Activated CD4-positive, alpha-beta T cell treated with anti-CD3 and anti-CD28 coated beads, Interleukin-2, Interleukin-4, amounts not matched to agents 100 ng/mL and 50 ng/mL, durations not matched to agents 16 hours and 8 hours (primary cell): ENCODE results near the gene CENPA.
A peak's percentile ranks its signal among the peaks of the same experiment; 100 is the strongest.
"Not testable (repeated sequence)": the region's sequence is repeated elsewhere in the genome, so short reads cannot be mapped to it uniquely, and the experiment has no call there.

Experiments
- DNase-seq: peaks from one replicate; pipeline ENCODE4 v3.0.0-alpha.2; 2020; ENCODE audit warnings: low spot score

Gene CENPA

DNA sequence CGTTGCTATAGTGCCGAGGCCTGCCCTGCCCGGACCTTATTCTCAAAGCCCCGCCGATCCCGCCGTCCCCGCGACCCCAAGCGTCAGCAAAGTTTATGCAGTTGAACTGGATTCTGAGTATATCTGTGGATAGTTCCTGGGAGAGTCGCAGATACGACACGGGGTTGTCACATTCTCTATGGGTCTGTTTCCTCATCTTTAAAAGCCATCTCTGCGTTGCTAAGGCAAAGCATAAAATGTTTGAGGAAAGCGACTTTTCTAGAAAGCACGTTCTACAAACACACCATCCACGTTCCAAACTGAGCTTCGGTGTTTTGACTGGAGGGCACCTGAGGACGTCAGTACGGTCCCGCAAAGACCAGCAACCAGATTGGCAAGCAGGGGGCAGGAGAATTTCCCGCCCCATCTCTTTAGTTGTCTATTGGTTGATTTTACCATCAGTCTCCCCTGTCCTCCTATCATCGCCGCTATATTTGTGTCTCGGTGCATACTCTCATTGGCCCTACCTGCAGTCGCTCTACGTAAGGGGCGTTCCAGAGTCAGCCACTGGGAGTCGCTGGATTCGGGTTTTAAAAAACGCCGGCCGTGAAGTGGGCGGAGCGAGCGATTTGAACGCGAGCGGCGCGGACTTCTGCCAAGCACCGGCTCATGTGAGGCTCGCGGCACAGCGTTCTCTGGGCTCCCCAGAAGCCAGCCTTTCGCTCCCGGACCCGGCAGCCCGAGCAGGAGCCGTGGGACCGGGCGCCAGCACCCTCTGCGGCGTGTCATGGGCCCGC lies at the start of gene CENPA:
TSS of gene CENPA (plus strand) at position 626 of the 776 bp plus-strand sequence. CDS start at position 767, 141 bp downstream.
- peak; percentile 98 for DNase-seq

- DNase-seq: no peak
These were observed 48.6 kb upstream of the CENPA start for GRCh38 chr2:26737221-26737620.

DNA sequence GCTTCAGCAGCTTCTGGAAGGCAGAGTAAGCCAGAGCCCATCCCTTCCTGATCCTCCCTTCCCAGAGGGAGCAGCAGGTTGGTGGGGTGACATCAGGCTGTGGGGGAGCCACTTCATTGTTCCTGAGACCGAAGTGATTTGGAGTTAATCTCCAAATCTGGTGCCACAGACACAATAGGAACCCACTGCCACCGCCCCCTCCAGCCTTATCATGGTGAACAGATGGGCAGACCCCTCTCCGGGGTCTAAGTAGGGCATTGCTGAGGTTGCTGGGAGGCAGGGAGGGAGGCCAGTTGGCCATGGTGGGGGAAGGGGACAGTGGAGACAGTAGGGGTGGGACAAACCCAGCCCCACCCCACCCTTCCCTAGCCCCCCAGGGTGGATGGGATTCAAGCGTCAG lies 47.4 kb upstream of the CENPA start:
- DNase-seq: no peak

DNA sequence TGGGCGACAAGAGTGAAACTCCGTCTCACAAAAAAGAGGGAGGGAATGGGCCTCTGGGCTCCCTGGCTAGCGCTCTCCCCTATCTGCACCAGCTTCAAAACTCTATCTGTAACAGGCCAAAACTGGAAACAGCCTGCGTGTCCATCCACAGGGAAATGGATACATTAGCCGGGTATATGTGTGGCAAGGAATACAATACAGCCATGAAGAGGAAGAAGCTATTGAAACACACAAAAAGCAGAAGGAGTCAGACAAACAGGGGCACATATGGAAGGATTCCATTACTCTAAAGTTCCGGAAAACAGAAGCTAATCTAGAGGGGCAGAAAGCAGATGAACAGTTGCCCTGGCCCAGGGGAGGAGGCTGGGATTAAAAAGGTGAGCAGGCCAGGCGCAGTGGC lies 46.3 kb upstream of the CENPA start:
- DNase-seq: no peak

- no peak for DNase-seq
These were observed 45.5 kb upstream of the CENPA start for GRCh38 chr2:26740346-26740745.

DNA sequence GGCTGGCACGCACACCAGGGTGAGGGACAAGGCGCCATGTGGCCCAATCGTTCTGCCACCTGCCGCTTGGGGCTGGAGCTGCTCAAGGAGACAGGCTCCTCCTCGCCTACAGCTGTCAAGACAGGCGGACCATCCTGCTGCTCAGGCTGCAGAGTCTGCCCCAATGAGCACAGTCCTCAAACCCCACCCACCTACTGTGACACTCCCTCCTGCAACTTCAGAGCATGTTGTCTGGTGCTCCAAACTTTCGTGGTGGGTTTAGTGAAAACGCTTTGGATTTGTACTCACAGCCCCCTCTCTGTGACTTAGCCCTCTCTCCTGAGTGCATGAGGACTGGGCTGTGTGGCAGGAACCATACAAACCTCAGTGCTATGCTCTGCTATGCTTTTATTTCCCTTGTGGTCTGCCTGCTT lies 45.0 kb upstream of the CENPA start:
- DNase-seq: peak; percentile 4

GRCh38 chr2:26742048-26742770 lies 43.6 kb upstream of the CENPA start:
- no peak for DNase-seq

GRCh38 chr2:26743852-26744251 lies 42.0 kb upstream of the CENPA start:
- DNase-seq: no peak

- no peak for DNase-seq
These were observed 40.9 kb upstream of the CENPA start for GRCh38 chr2:26744953-26745352.

DNA sequence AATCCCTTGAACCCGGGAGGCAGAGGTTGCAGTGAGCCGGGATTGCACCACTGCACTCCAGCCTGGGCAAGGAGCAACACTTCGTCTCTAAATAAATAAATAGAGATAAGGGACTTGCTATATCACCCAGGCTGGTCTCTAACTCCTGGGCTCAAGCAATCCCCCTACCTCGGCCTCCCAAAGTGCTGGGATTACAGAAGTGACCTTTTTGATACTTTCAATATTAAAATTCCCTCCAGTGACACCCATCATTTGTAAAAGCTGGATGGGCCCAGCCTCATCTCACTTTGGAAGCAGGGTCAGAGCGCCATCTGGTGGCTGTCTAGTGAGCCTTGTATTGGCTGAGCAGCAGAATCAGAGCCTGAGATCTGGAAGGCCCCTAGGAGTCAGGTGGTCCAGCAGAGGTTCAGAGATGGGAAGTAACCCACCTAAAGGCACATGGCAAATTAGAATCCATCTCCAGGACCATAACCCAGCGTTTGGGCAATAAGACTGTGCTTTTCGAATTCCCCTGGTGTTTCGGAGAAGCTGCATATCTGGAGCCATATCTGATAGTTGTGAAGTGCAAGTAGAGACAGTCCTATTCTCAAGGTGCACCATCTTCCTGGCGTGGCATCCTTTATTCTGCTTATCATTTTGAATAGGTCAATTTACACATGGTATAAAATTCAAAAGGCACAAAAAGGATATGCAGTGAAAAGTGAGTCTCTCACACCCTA lies 40.1 kb upstream of the CENPA start:
- DNase-seq: peak; percentile 79

- no peak for DNase-seq
These were observed 38.9 kb upstream of the CENPA start for GRCh38 chr2:26746934-26747333.

GRCh38 chr2:26749787-26750420 lies 36.0 kb upstream of the CENPA start:
- not testable (repeated sequence) for DNase-seq

DNA sequence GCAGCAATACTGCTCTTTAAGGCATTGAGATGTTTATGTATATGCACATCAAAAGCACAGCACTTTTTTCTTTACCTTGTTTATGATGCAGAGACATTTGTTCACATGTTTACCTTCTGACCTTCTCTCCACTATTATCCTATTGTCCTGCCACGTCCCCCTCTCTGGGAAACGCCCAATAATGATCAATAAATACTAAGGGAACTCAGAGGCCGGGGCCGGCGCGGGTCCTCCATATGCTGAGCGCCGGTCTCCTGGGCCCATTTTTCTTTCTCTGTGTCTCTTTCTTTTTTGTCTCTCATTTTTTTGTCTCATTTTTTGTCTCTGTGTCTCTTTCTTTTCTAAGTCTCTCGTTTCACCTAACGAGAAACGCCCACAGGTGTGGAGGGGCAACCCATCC lies 35.4 kb upstream of the CENPA start:
- not testable (repeated sequence) for DNase-seq

DNA sequence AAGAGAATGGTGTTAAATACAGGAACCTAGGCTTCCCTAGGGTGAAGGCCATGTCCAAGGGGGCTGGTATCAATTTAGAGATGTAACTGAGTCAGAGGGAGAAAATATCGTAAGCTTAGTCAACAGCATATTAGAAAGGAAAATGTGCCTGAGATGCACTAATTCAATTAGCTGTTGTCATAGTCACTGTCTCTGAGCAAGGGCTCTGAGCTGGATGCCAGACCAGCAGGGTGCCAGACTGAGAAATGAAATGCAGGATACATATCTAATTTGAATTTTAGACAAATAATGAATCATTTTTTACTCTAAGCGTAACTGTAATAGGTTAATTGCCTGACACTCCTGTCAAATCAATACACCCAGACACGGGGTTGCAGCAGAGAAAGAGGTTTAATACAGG lies 33.2 kb upstream of the CENPA start:
- no peak for DNase-seq

- DNase-seq: no peak
These were observed 31.3 kb upstream of the CENPA start for GRCh38 chr2:26754539-26754938.

DNA sequence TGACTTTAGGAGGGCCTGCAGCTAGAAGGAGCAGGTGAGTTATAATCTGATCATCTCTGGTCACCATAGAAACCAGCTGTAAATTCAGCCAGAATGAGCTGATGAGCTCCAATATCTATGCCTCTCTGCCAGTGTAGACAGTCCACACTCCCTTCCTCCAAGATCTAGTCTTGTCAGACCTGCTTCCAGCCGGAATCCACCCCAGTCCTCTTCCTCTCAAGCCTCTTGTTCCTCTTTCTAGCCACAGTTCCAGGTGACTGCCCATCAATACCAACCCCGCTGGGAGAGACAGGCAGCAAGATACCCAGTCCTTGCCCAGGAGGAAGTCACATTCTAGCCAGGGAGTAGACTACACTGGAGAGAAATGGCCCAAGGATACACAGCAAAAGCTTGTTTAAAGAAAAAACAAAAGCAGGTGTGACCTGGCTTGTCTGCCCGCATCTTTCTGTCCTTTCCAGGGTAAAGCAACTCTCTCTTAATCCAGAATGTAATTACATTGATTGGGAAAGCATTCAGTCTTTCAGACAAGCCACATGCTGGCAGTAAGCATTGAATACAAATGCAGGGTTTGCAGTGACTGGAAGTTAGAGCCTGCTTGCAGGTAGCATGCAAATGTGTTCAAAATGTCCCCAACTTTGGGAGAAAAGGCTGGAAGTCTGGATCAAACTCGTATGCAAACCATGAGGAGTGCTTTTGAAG lies 30.7 kb upstream of the CENPA start:
- DNase-seq: no peak

DNA sequence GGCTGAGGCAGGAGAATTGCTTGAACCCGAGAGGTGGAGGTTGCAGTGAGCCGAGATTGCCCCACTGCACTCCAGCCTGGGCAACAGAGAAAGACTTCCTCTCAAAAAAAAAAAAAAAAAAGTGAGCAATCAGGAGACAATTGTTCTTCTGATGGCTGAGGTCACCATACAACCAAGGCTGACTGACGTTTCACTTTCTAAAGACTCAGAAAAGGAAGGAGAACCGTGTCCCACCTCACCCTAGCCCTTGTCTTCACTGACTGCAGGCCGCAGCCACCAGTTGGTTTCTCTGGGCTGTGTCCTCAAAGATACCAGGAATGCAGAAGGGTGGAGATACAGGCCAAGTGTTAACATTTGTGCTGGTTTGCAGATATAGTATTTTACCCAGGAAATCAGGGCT lies 29.5 kb upstream of the CENPA start:
- DNase-seq: no peak

- DNase-seq: peak; percentile 40
These were observed 27.7 kb upstream of the CENPA start for GRCh38 chr2:26757873-26758789.

- DNase-seq: no peak
These were observed 27.0 kb upstream of the CENPA start for GRCh38 chr2:26758790-26759321.

DNA sequence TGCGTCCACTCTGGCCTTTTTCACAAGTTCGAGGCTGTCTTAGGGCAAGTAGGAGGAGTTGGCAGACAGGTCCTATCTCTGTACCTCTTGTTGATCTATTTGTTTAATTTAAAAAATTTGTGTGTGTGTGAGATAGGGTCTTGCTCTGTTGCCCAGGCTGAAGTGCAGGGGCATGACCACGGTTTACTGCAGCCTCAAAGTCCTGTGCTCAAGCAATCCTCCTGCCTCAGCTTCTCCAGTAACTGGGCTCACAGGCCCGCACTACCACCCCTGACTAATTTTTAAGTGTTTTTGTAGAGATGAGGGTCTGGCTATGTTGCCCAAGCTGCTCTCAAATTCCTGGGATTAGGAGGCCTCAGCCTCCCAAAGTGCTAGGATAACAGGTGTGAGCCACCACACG lies 26.0 kb upstream of the CENPA start:
- DNase-seq: no peak
